ENCODE results near the gene MDFIC.

GRCh38 chr7:114979388-114979787 lies 57.5 kb downstream of the MDFIC start:
- TF ChIP-seq POLR2A (IDR thresholded peaks at IDR 0.05; ENCODE audit: low read length) (no peak), GATA1 (IDR thresholded peaks at IDR 0.05; ENCODE audit: low read depth, low read length) (no peak)
